Small intestine (tissue), 7 donors: ENCODE measurements around the gene OGFOD2. TPM values are rescaled to one million over a fixed set of nuclear protein-coding genes. Genes with fewer than 3 reads are reported as not detected.

Experiments used
- DNase-seq, 2 donors: peaks; one replicate each; pipeline versions ENCODE4 v3.0.0 to v3.0.0-alpha.2; 2013
- FAIRE-seq: peaks from 2 replicates; lab custom pipeline; 2012; peaks lifted over from hg19 to GRCh38; lab: Jason Lieb, UNC
- H3K27ac ChIP-seq, 3 donors: one replicate each; pipeline ENCODE4 v1.5.1; 2013; ENCODE audit warnings: low read length in 2 of 3, mild to moderate bottlenecking in 2 of 3, control low read depth in 1 of 3, inconsistent platforms in 1 of 3, low read depth in 1 of 3, moderate library complexity in 1 of 3
- H3K27me3 ChIP-seq, 3 donors: one replicate each; pipeline ENCODE4 v1.6.1; 2013; ENCODE audit warnings: low read length in 3 of 3, inconsistent platforms in 1 of 3; ENCODE audit not compliant: control insufficient read depth in 3 of 3, insufficient read depth in 3 of 3
- H3K36me3 ChIP-seq, 3 donors: one replicate each; pipeline ENCODE4 v1.6.1; 2013; ENCODE audit warnings: low read length in 3 of 3, inconsistent platforms in 1 of 3, low read depth in 1 of 3, mild to moderate bottlenecking in 1 of 3, moderate library complexity in 1 of 3; ENCODE audit not compliant: control insufficient read depth in 3 of 3, insufficient read depth in 2 of 3
- H3K4me1 ChIP-seq, 3 donors: one replicate each; pipeline ENCODE4 v1.6.1; 2013; ENCODE audit warnings: low read length in 2 of 3, inconsistent platforms in 1 of 3, low read depth in 1 of 3, mild to moderate bottlenecking in 1 of 3, moderate library complexity in 1 of 3; ENCODE audit not compliant: control insufficient read depth in 3 of 3, insufficient read depth in 2 of 3
- H3K4me3 ChIP-seq, 3 donors: one replicate each; pipeline ENCODE4 v1.5.1; 2013; ENCODE audit warnings: low read length in 3 of 3, control low read depth in 1 of 3, inconsistent platforms in 1 of 3, low read depth in 1 of 3, mild to moderate bottlenecking in 1 of 3, moderate library complexity in 1 of 3
- H3K9me3 ChIP-seq, 2 donors: one replicate each; pipeline ENCODE4 v1.6.1; 2013; ENCODE audit warnings: low read depth in 1 of 2, low read length in 1 of 2; ENCODE audit not compliant: control insufficient read depth in 2 of 2, insufficient read depth in 1 of 2
- WGBS, 3 donors: extraction: QIAGEN DNeasy Blood & Tissue Kit; methylation state at CpG; one replicate each; pipeline ENCODE4 v1.1.7; 2013; 5-methylcytosine and 5-hydroxymethylcytosine counted together
- polyA plus RNA-seq, 4 donors: library from polyadenylated mRNA; stranded (reverse) in 3 of 4; unstranded in 1 of 4; fragments of 200-250 nt in 3 of 4; fragments of 120-200 nt in 1 of 4; gene quantifications; one replicate each; pipeline versions ENCODE4 v1.2.1 to v1.2.3, GENCODE V29; 2013
- donor health status: healthy with polysubstance abuse.
- donor health status: control.
- donor health status: control.
- donor health status: Bipolar disorder and iron deficiency.
- donor health status: healthy.

The OGFOD2 gene
- polyA plus RNA-seq, 4 donors: 25.0 to 30.3 (median 27.4) TPM

DNA sequence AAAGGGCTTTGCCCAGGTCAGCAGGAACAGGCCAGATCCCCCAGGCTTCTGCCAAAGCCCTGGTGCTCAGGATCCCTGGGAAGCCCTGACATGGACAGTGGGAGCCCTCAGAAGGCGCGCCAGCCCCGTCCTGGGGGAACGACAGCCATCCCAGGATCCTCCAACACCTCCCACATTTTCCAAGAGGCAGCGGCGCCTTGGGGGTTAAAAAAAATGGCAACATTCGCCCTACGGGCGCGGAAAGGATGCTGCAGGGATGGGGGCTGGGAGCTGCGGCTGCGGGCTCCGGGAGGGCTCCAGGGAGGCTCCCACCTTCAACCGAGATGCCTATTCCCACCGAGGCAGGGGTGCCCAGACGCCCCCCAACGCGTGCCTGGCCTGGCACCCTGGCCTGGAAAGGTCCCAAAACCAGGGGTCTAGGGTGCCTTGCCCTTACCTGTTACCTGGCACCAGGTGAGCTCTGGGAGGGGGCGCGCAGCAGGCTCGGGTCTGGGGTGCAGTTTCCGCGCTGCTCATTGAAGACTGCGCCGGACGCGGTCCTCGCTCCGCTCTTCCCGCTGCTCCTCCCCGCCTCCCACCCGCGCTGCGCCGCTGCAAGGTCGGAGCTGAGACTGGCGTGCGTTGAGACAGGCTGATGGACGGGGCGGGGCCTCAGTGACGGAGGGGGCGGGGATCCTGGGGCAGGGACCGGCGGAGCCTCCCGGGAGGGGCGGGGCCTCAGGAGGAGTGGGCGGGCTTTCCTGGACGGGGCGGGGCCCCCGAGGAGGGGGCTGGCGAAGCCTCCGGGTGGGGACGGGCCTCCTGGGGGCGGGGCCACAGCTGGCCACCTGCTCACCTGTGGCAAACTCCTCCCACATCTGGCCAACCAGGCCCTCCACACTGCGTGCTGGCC is 8.9 kb upstream of the OGFOD2 start, which contains the start of gene ABCB9:
Gene ABCB9 (minus strand): TSS at position 613 of the 892 bp plus-strand sequence. CDS start 6,228 bp downstream, outside the sequence.
- Histone ChIP-seq H3K27ac (peak within 1 kb of the TSS in 1 of 3 donors; percentile 64), H3K36me3 (peaks cover 0 to 2% (median 0%) of the 10 kb centered on the region in 3 donors), H3K9me3 (no peaks in the 10 kb centered on the region), H3K4me1 (peaks cover 3 to 40% (median 8%) of the 10 kb centered on the region in 3 donors), H3K27me3 (no peaks in the 10 kb centered on the region), H3K4me3 (peak within 1 kb of the TSS; percentile 33 to 67 (median 38))
- no peak for FAIRE-seq
- WGBS, 3 donors: 2 to 6% (median 3%) methylated on average over 35 to 55 of the region's 55 CpGs
- DNase-seq: peak; percentile 95 to 96

DNA sequence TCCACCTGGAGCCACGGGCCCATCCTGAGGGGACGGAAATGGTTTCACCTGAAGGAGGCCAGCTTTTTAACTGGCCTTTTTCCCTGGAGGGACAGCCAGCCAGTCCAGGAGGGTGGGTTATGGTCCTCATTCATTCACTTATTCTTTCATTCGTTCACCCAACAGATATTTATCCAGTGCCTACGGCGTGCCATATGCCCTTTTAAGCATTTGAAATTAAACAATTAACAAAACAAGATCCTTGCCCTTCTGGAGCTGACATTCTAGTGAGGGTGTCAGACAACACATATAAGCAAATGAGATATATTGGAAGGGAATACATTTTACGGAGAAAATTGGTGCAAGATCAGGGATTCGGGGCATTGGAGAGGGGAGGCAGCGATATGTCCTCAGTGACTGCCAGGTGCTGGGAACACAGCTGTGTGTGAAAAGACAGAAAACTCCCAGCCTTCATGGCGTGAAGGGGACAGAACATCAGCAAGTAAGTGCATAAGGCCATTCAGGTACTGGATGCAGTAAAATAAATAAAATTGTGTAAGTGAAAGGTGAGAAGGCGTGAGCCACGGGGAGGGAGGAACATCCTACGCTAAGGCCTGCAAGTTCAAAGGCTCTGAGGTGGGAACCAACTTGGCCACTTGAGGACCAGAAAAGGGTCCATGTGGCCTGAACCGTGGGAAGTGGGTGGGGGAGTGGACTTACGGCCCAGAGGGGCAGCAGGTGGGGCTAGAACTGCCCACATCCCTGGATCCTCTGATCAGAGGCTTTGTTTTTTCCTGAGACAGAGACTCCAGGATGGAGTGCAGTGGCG is 8.1 kb upstream of the OGFOD2 start:
- WGBS, 3 donors: 60 to 63% (median 62%) methylated on average over 15 of the region's 15 CpGs
- DNase-seq (no peak), FAIRE-seq (no peak)
- no peaks in the 10 kb centered on the region for H3K27me3 ChIP-seq
- H3K9me3 ChIP-seq: no peaks in the 10 kb centered on the region
- H3K36me3 ChIP-seq: peaks cover 0 to 2% (median 0%) of the 10 kb centered on the region in 3 donors
- no peak overlapping the region for H3K4me3 ChIP-seq
- H3K27ac ChIP-seq: peak overlapping the region in 1 of 3 donors; percentile 64
- H3K4me1 ChIP-seq: peaks cover 3 to 31% (median 6%) of the 10 kb centered on the region in 3 donors

DNA sequence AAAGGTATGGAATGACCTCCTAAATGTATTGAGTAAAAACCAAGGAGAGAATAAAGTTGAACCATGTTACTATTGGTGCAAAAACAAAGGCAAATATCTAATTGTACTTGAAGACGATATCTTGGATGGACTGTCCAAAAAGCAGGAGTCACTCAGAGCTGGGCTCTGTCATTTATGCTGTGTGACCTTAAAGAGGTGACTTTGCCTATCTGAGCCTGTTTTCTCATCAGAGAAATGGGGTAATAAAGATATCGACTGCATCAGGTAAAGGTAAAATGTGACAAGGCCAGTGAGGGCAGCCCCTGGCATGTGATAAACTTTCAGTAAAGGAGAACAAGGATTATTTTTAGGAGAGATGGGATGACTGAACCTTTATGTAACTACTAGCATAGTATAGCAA is 6.9 kb upstream of the OGFOD2 start:
- Histone ChIP-seq H3K4me1 (peaks cover 3 to 34% (median 4%) of the 10 kb centered on the region in 3 donors), H3K27ac (no peak overlapping the region), H3K27me3 (no peaks in the 10 kb centered on the region), H3K9me3 (no peaks in the 10 kb centered on the region), H3K36me3 (no peaks in the 10 kb centered on the region), H3K4me3 (no peak overlapping the region)
- FAIRE-seq (no peak), DNase-seq (no peak)
- 67 to 82% (median 77%) methylated on average over 2 of the region's 2 CpGs for WGBS, 3 donors

DNA sequence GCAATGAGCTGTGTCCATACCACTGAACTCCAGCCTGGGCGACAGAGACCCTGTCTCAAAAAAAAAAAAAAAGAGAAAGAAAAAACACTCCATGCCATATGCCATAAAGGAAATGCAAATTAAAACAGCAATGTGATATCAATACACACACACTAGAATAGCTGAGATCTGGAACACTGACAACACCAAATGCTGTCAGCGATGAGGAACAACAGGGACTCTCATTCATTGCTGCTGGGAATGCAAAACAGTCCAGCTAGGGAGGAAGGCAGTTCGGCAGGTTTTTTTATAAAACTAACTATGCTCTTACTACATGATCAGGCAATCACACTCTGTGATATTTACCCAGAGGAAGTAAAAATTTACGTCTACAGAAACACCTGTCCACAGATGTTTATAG is 5.4 kb upstream of the OGFOD2 start:
- 14 to 36% (median 34%) methylated on average over 4 of the region's 4 CpGs for WGBS, 3 donors
- DNase-seq (peak in 1 of 2 donors; percentile 18), FAIRE-seq (no peak)
- H3K27me3 ChIP-seq: no peaks in the 10 kb centered on the region
- H3K4me1 ChIP-seq: peaks cover 3 to 36% (median 4%) of the 10 kb centered on the region in 3 donors
- H3K9me3 ChIP-seq: no peaks in the 10 kb centered on the region
- H3K36me3 ChIP-seq: no peaks in the 10 kb centered on the region
- H3K4me3 ChIP-seq: no peak overlapping the region
- H3K27ac ChIP-seq: no peak overlapping the region

DNA sequence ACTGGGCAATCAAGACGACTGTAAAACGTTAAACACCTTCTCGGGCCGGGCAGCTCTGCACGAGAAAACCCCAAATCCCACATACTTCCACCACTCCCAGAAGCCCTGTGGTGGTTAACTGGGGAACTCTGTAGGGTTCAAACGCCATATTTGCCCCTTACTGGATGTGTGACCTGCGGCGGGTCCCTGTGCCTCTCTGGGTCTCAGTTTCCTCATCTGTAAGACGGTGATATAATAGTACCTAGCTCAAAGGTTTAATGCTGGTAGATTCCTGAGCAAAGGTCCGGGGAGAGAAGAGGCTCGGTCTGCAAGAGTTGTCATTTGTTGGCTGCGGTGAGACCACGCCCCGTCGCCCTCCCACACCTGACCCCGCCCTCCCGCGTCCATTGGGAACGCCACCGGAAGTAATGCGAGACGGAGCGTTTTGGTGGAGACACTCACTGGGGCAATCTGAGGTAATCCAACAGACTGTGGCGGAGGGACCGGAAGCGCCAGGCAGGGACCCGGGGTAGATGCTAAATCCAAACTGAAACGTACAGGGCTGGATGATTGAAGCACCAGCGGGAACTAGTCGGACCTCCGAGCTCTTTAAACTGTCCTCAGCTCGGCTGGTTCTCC is 661 bp upstream of the OGFOD2 start:
- WGBS, 3 donors: 0 to 1% (median 0%) methylated on average over 32 of the region's 32 CpGs
- H3K27me3 ChIP-seq: no peaks in the 10 kb centered on the region
- no peak for FAIRE-seq
- H3K27ac ChIP-seq: peak overlapping the region; percentile 90 to 94 (median 93)
- DNase-seq: peak; percentile 100
- H3K4me1 ChIP-seq: peaks cover 2 to 44% (median 6%) of the 10 kb centered on the region in 3 donors
- peaks cover 0 to 34% (median 0%) of the 10 kb centered on the region in 3 donors for H3K36me3 ChIP-seq
- H3K4me3 ChIP-seq: peak overlapping the region; percentile 75 to 80 (median 77)
- no peaks in the 10 kb centered on the region for H3K9me3 ChIP-seq

DNA sequence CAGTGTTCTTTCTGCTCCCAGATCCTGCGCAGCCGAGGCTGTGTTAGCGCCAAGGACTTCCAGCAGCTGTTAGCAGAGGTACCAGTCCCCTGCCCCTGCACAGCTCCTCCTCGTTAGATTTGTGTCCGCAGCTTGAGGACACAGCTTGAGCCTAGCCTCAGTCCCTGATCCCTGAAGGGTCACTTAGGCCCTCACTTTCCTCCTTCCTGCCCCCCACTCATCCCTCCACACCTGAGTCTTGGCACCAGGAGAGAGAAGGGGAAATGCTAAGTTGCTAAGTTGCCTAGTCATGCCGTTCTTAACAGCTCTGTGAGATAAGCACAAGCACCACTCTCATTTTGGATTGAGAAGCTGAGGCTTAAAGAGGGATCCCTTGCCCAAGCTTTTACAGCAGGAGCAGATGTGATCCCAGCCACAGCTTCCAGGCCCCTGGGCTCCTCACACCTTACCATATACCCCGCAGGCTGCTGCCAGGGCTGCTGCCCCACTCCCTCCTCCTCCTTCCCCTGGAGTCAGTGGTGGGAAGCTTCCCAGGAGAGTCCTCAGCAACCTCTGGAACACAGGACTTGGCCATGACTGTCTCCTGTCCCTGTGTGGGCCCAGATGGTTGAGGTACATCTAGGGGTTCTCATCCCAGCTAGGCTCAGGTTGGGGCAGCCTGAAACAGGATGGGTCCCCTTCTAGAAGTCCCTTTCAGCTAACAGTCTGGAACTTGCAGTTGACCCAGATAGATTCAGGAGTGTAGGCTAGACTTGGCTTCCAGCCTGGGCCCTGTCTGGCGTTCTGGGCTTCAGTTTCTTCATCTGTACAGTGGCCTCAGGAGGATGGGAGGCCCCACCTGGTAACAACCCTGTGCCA is 975 bp downstream of the OGFOD2 start:
- H3K36me3 ChIP-seq: peaks cover 0 to 34% (median 0%) of the 10 kb centered on the region in 3 donors
- DNase-seq (peak in 1 of 2 donors; percentile 18), FAIRE-seq (no peak)
- 5 to 12% (median 5%) methylated on average over 8 of the region's 8 CpGs for WGBS, 3 donors
- peak overlapping the region; percentile 75 to 80 (median 77) for H3K4me3 ChIP-seq
- no peaks in the 10 kb centered on the region for H3K27me3 ChIP-seq
- H3K4me1 ChIP-seq: peaks cover 6 to 43% (median 6%) of the 10 kb centered on the region in 3 donors
- H3K9me3 ChIP-seq: no peaks in the 10 kb centered on the region
- peak overlapping the region in 2 of 3 donors; percentile 90 to 92 for H3K27ac ChIP-seq

DNA sequence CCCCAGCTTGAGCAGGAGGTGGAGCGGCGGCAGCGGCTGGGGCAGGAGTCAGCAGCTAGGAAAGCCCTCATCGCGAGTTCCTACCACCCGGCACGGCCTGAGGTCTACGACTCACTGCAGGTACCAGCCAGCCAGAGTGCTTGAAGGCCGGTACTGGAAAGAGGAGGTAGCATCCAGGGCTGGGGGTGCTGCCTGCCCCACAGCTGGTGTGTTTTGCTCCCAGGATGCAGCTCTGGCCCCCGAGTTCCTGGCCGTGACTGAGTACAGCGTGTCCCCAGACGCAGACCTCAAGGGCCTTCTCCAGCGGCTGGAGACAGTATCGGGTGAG is 1.6 kb downstream of the OGFOD2 start:
- H3K27me3 ChIP-seq: no peaks in the 10 kb centered on the region
- peak overlapping the region in 1 of 3 donors; percentile 80 for H3K4me3 ChIP-seq
- WGBS, 3 donors: 76 to 87% (median 85%) methylated on average over 15 of the region's 15 CpGs
- no peak overlapping the region for H3K27ac ChIP-seq
- no peak for FAIRE-seq
- no peaks in the 10 kb centered on the region for H3K9me3 ChIP-seq
- H3K4me1 ChIP-seq: peaks cover 6 to 44% (median 6%) of the 10 kb centered on the region in 3 donors
- no peak for DNase-seq
- peaks cover 0 to 36% (median 0%) of the 10 kb centered on the region in 3 donors for H3K36me3 ChIP-seq
